ENCODE results near the gene PIP5K1A.

- TF ChIP-seq SP1 (IDR thresholded peaks at IDR 0.05) (no peak), BHLHE40 (IDR thresholded peaks at IDR 0.05; ENCODE audit: borderline replicate concordance) (no peak), SUZ12 (IDR thresholded peaks at IDR 0.05) (no peak), FOXM1 (IDR thresholded peaks at IDR 0.05; ENCODE audit: borderline replicate concordance) (no peak), FOXA1 (IDR thresholded peaks at IDR 0.05) (no peak)
- TF ChIP-seq, protein P1, sequence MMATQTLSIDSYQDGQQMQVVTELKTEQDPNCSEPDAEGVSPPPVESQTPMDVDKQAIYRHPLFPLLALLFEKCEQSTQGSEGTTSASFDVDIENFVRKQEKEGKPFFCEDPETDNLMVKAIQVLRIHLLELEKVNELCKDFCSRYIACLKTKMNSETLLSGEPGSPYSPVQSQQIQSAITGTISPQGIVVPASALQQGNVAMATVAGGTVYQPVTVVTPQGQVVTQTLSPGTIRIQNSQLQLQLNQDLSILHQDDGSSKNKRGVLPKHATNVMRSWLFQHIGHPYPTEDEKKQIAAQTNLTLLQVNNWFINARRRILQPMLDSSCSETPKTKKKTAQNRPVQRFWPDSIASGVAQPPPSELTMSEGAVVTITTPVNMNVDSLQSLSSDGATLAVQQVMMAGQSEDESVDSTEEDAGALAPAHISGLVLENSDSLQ (IDR thresholded peaks at IDR 0.05): no peak
These were observed 41.9 kb upstream of the PIP5K1A start, which contains the start of gene TNFAIP8L2 for GRCh38 chr1:151156515-151156819.

Data from HEK293T (cell line).